Measurements from ENCODE around the gene GREB1. TPM values are rescaled to one million over a fixed set of nuclear protein-coding genes. Genes with fewer than 3 reads are reported as not detected.

GREB1 gene
- total RNA-seq, 2 donors from 2014 or later = 2.4 to 13.5 TPM

GRCh38 chr2:11665510-11666362, 131.9 kb downstream of the GREB1 start:
- no peaks in the 10 kb centered on the region for H3K36me3 ChIP-seq
- ATAC-seq (ENCODE audit: insufficient number of reproducible peaks, low FRiP score, low read depth) = no peak
- H3K4me3 ChIP-seq = no peak overlapping the region
- no peaks in the 10 kb centered on the region for H3K27me3 ChIP-seq (replicated peaks; ENCODE audit: insufficient read depth)
- no peak for DNase-seq (ENCODE audit: low spot score)
- peaks cover 0 to 8% of the 10 kb centered on the region in 2 donors for H3K4me1 ChIP-seq (ENCODE audit: control insufficient read depth in 1 of 2, low read depth in 2 of 2)
- no peak overlapping the region for H3K27ac ChIP-seq
- H3K9me3 ChIP-seq = no peaks in the 10 kb centered on the region
- TF ChIP-seq, protein P1, sequence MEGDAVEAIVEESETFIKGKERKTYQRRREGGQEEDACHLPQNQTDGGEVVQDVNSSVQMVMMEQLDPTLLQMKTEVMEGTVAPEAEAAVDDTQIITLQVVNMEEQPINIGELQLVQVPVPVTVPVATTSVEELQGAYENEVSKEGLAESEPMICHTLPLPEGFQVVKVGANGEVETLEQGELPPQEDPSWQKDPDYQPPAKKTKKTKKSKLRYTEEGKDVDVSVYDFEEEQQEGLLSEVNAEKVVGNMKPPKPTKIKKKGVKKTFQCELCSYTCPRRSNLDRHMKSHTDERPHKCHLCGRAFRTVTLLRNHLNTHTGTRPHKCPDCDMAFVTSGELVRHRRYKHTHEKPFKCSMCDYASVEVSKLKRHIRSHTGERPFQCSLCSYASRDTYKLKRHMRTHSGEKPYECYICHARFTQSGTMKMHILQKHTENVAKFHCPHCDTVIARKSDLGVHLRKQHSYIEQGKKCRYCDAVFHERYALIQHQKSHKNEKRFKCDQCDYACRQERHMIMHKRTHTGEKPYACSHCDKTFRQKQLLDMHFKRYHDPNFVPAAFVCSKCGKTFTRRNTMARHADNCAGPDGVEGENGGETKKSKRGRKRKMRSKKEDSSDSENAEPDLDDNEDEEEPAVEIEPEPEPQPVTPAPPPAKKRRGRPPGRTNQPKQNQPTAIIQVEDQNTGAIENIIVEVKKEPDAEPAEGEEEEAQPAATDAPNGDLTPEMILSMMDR (IDR thresholded peaks at IDR 0.05) = no peak

DNA sequence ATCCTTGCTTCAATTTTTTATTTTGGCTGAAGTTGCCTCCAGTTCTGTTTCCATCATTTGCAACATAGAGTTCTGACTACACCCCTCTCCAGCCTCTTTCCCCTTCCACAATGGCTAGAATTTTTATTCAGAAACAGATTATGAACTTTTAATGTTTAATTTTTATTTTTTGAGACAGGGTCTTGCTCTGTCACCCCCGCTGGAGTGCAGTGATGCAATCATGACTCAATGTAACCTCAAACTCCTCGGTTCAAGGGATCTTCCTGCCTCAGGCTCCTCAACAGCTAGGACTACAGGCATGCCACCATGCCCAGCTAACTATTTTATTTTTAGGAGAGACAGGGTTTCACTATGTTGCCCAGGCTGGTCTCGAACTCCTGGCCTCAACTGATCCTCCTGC, 133.3 kb downstream of the GREB1 start:
- peaks cover 0 to 8% of the 10 kb centered on the region in 2 donors for H3K4me1 ChIP-seq (ENCODE audit: control insufficient read depth in 1 of 2, low read depth in 2 of 2)
- no peak overlapping the region for H3K27ac ChIP-seq
- no peak for ATAC-seq (ENCODE audit: insufficient number of reproducible peaks, low FRiP score, low read depth)
- H3K4me3 ChIP-seq = no peak overlapping the region
- TF ChIP-seq, protein P1 (IDR thresholded peaks at IDR 0.05) = no peak
- H3K27me3 ChIP-seq (replicated peaks; ENCODE audit: insufficient read depth) = no peaks in the 10 kb centered on the region
- H3K36me3 ChIP-seq = no peaks in the 10 kb centered on the region
- no peak for DNase-seq (ENCODE audit: low spot score)
- no peaks in the 10 kb centered on the region for H3K9me3 ChIP-seq

- Histone ChIP-seq H3K36me3 (no peaks in the 10 kb centered on the region), H3K4me3 (no peak overlapping the region), H3K4me1 (ENCODE audit: control insufficient read depth in 1 of 2, low read depth in 2 of 2) (peaks cover 0 to 8% of the 10 kb centered on the region in 2 donors), H3K27me3 (replicated peaks; ENCODE audit: insufficient read depth) (no peaks in the 10 kb centered on the region), H3K9me3 (no peaks in the 10 kb centered on the region), H3K27ac (no peak overlapping the region)
- no peak for DNase-seq (ENCODE audit: low spot score)
- no peak for ATAC-seq (ENCODE audit: insufficient number of reproducible peaks, low FRiP score, low read depth)
- TF ChIP-seq, protein P1 (IDR thresholded peaks at IDR 0.05) = no peak
Measured at GRCh38 chr2:11667866-11668637, 134.2 kb downstream of the GREB1 start.

DNA sequence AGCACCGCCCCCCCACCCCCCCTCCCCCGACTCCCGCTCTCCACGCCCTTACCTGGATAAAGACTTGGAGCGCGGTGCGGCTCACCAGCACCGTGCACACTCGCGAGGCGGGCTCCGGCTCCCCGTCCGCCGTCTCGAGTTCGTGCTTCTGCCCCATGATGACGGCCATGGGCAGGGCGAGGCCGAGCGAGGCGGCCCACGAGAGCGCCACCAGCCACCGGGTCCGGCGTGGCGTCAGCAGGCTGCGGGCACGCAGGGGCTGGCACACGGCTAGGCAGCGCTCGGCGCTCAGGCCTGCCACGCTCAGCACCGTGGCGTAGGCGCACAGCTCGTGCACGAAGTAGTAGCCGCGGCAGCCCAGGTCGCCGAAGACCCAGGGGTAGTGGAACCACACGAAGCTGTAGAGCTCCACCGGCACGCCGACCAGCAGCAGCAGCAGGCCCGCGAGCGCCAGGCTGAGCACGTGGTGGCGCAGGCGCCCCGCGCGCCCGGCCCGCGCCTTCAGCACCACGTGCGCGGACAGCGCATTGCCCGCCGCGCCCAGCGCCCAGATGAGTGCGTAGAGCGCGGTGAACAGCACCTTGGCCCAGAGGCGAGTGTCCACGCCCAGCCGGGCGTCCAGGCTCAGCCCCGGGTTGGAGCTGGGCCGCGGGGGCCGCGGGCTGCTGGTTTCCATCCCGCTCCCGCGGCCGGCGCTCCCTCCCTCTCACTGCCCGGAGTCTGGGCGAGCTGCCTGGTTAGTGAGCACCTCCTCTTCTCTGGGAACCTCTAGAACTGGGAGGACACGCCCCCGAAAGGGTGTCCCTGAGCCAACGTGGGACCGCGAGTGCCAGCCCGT, 135.8 kb downstream of the GREB1 start, which contains the start of gene NTSR2:
TSS of gene NTSR2 (minus strand) at position 742 of the 838 bp plus-strand sequence. CDS start at position 676, 66 bp downstream.
- TF ChIP-seq, protein P1 (IDR thresholded peaks at IDR 0.05) = peak; percentile 22
- ATAC-seq (ENCODE audit: insufficient number of reproducible peaks, low FRiP score, low read depth) (no peak), DNase-seq (ENCODE audit: low spot score) (no peak)
- Histone ChIP-seq H3K9me3 (no peaks in the 10 kb centered on the region), H3K4me1 (ENCODE audit: control insufficient read depth in 1 of 2, low read depth in 2 of 2) (peaks cover 0 to 8% of the 10 kb centered on the region in 2 donors), H3K27me3 (replicated peaks; ENCODE audit: insufficient read depth) (no peaks in the 10 kb centered on the region), H3K27ac (no peak within 1 kb of the TSS), H3K36me3 (no peaks in the 10 kb centered on the region), H3K4me3 (peak within 1 kb of the TSS; percentile 27)

Measured in thoracic aorta (tissue), 2 donors.